Activated T-cell treated with anti-CD3 and anti-CD28 coated beads for 24 hours (primary cell): ENCODE results near the gene FLT3.
"Not testable (repeated sequence)": the region's sequence is repeated elsewhere in the genome, so short reads cannot be mapped to it uniquely, and the experiment has no call there.

ENCODE experiments used
- DNase-seq: peaks from one replicate; pipeline ENCODE4 v3.0.0-alpha.2; 2020; ENCODE audit warnings: low read depth

FLT3 gene

GRCh38 chr13:28044608-28045007, 55.8 kb downstream of the FLT3 start:
- no peak for DNase-seq

- DNase-seq: no peak
Observed at GRCh38 chr13:28043224-28043623, 57.2 kb downstream of the FLT3 start.

GRCh38 chr13:28041501-28041900, 58.9 kb downstream of the FLT3 start:
- no peak for DNase-seq

GRCh38 chr13:28041031-28041461, 59.3 kb downstream of the FLT3 start:
- no peak for DNase-seq

GRCh38 chr13:28037399-28037798, 63.0 kb downstream of the FLT3 start:
- DNase-seq: no peak

- no peak for DNase-seq
Observed at GRCh38 chr13:28035146-28035782, 65.1 kb downstream of the FLT3 start.

- DNase-seq: no peak
Observed at GRCh38 chr13:28033894-28034655, 66.3 kb downstream of the FLT3 start.

- not testable (repeated sequence) for DNase-seq
Observed at GRCh38 chr13:28032438-28032837, 67.9 kb downstream of the FLT3 start.

- DNase-seq: no peak
Observed at GRCh38 chr13:28031896-28032288, 68.5 kb downstream of the FLT3 start.

GRCh38 chr13:28031220-28031895, 69.0 kb downstream of the FLT3 start:
- no peak for DNase-seq

- DNase-seq: no peak
Observed at GRCh38 chr13:28027607-28028364, 72.6 kb downstream of the FLT3 start.

GRCh38 chr13:28027071-28027470, 73.3 kb downstream of the FLT3 start:
- DNase-seq: no peak

- DNase-seq: no peak
Observed at GRCh38 chr13:28026508-28026907, 73.9 kb downstream of the FLT3 start.

GRCh38 chr13:28022848-28023518, 77.4 kb downstream of the FLT3 start:
- DNase-seq: no peak

GRCh38 chr13:28014301-28014700, 86.1 kb downstream of the FLT3 start:
- no peak for DNase-seq

- DNase-seq: no peak
Observed at GRCh38 chr13:28013482-28013881, 86.9 kb downstream of the FLT3 start.

- DNase-seq: no peak
Observed at GRCh38 chr13:28012896-28013295, 87.5 kb downstream of the FLT3 start.

GRCh38 chr13:28012383-28012782, 88.0 kb downstream of the FLT3 start:
- no peak for DNase-seq

GRCh38 chr13:28010046-28010445, 90.3 kb downstream of the FLT3 start:
- no peak for DNase-seq

GRCh38 chr13:28005016-28005415, 95.4 kb downstream of the FLT3 start:
- DNase-seq: not testable (repeated sequence)

GRCh38 chr13:28002886-28003698, 97.3 kb downstream of the FLT3 start:
- DNase-seq: no peak
